ENCODE data around the gene CETN2. TPM values are rescaled to one million over a fixed set of nuclear protein-coding genes. Genes with fewer than 3 reads are reported as not detected.
"Not testable (repeated sequence)": the region's sequence is repeated elsewhere in the genome, so short reads cannot be mapped to it uniquely, and the experiment has no call there.

The CETN2 gene
- total RNA-seq, 1 experiment from 2014 or later: 23.8 TPM

DNA sequence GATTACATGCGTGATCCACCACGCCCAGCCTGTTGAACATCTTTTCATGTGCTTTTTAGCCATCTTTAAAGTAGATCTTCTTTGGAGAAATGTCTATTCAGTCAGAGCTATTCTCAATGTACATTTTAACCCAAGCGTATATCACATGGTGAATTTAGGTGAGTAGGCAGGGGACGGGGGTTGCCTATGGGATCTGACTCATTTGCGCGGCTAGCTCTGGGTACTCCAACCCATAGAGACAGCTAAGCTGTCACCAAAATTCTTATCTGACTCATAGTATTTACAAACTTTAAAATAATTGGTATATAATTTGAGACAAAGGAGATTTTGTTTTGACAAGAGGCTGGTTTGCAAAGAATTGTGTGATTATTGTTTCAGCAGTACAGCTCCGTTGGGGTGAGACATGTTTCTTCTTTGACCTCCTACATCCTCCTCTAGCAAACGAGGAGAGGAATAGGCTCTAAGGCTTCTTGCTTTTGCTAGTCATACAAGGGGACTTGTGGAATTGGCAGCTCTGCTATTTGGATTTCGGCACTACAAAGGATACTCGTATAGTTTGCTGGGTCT, 12.3 kb upstream of the CETN2 start:
- no peak overlapping the region for H3K4me3 Mint-ChIP-seq (ENCODE audit: unreplicated experiment)
- no peak for DNase-seq
- no peaks in the 10 kb centered on the region for H3K9me3 Mint-ChIP-seq (ENCODE audit: unreplicated experiment)
- Histone ChIP-seq H3K4me3 (ENCODE audit: low read depth, low read length) (no peak overlapping the region), H3K36me3 (ENCODE audit: control insufficient read depth, insufficient read depth, low read length) (no peaks in the 10 kb centered on the region; the same call in 1 of the 2 replicates), H3K27me3 (replicated peaks; ENCODE audit: control insufficient read depth, insufficient read depth, low read length) (no peaks in the 10 kb centered on the region), H3K9me3 (no peaks in the 10 kb centered on the region), H3K4me1 (no peaks in the 10 kb centered on the region)
- TF ChIP-seq, protein P1, sequence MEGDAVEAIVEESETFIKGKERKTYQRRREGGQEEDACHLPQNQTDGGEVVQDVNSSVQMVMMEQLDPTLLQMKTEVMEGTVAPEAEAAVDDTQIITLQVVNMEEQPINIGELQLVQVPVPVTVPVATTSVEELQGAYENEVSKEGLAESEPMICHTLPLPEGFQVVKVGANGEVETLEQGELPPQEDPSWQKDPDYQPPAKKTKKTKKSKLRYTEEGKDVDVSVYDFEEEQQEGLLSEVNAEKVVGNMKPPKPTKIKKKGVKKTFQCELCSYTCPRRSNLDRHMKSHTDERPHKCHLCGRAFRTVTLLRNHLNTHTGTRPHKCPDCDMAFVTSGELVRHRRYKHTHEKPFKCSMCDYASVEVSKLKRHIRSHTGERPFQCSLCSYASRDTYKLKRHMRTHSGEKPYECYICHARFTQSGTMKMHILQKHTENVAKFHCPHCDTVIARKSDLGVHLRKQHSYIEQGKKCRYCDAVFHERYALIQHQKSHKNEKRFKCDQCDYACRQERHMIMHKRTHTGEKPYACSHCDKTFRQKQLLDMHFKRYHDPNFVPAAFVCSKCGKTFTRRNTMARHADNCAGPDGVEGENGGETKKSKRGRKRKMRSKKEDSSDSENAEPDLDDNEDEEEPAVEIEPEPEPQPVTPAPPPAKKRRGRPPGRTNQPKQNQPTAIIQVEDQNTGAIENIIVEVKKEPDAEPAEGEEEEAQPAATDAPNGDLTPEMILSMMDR (IDR thresholded peaks at IDR 0.05; ENCODE audit: insufficient read depth in 1 of 2, low read depth in 1 of 2, low read length in 1 of 2, severe bottlenecking in 1 of 2, unreplicated experiment in 1 of 2): no peak
- no TSS peak for BruUV-seq (replicated peaks)
- intact Hi-C loops (cut with micrococcal nuclease; ENCODE audit: unreplicated experiment): no loop called here
- H3K27ac Mint-ChIP-seq (ENCODE audit: unreplicated experiment): no peak overlapping the region
- ChIA-PET CTCF (no interaction called here), POLR2A (no interaction called here)
- H3K4me1 Mint-ChIP-seq (ENCODE audit: low read depth, unreplicated experiment): no peaks in the 10 kb centered on the region
- H3K36me3 Mint-ChIP-seq (ENCODE audit: insufficient read depth, unreplicated experiment): no peaks in the 10 kb centered on the region
- no peaks in the 10 kb centered on the region for H3K27me3 Mint-ChIP-seq (ENCODE audit: insufficient read depth, unreplicated experiment)

DNA sequence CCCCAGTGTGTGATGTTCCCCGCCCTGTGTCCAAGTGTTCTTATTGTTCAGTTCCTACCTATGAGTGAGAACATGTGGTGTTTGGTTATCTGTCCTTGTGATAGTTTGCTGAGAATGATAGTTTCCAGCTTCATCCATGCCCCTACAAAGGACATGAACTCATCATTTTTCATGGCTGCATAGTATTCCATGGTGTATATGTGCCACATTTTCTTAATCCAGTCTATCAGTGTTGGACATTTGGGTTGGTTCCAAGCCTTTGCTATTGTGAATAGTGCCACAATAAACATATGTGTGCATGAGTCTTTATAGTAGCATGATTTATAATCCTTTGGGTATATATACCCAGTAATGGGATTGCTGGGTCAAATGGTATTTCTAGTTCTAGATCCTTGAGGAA, 4.9 kb upstream of the CETN2 start:
- intact Hi-C loops (cut with micrococcal nuclease; ENCODE audit: unreplicated experiment); H3K27me3 Mint-ChIP-seq (ENCODE audit: insufficient read depth, unreplicated experiment); DNase-seq; H3K4me3 Mint-ChIP-seq (ENCODE audit: unreplicated experiment); BruUV-seq (replicated peaks); H3K9me3 ChIP-seq; H3K4me1 Mint-ChIP-seq (ENCODE audit: low read depth, unreplicated experiment); H3K4me3 ChIP-seq (ENCODE audit: low read depth, low read length); H3K27ac Mint-ChIP-seq (ENCODE audit: unreplicated experiment); H3K36me3 ChIP-seq (ENCODE audit: control insufficient read depth, insufficient read depth, low read length); H3K9me3 Mint-ChIP-seq (ENCODE audit: unreplicated experiment); H3K27me3 ChIP-seq (replicated peaks; ENCODE audit: control insufficient read depth, insufficient read depth, low read length); CTCF ChIA-PET; POLR2A ChIA-PET; H3K4me1 ChIP-seq: not testable (repeated sequence)
- peaks cover 27% of the 10 kb centered on the region for H3K36me3 Mint-ChIP-seq (ENCODE audit: insufficient read depth, unreplicated experiment)

DNA sequence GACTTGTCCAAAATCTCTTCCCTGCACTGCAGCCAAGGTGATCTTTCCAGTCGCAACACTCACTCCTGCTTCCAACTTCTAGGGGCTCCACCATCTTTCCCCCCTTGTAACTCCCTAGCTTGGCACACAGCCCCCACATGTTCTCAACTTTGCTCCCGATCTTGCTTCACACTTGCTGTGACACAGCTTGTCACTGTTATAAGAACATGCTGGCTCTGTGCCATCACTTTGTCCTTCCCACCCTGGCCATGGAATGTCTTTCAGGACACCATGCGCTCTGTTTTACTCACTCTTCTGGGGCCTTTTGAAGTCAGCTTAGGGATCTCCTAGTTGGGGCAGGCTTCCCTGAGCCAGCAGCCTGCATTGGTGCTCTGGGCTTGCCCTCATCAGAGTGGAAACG, 2.8 kb upstream of the CETN2 start:
- no peak overlapping the region for H3K4me3 Mint-ChIP-seq (ENCODE audit: unreplicated experiment)
- Histone ChIP-seq H3K4me3 (ENCODE audit: low read depth, low read length) (no peak overlapping the region), H3K4me1 (no peaks in the 10 kb centered on the region), H3K27me3 (replicated peaks; ENCODE audit: control insufficient read depth, insufficient read depth, low read length) (no peaks in the 10 kb centered on the region), H3K36me3 (ENCODE audit: control insufficient read depth, insufficient read depth, low read length) (no peaks in the 10 kb centered on the region; the same call in 1 of the 2 replicates), H3K9me3 (no peaks in the 10 kb centered on the region)
- H3K4me1 Mint-ChIP-seq (ENCODE audit: low read depth, unreplicated experiment): no peaks in the 10 kb centered on the region
- ChIA-PET CTCF (no interaction called here), POLR2A (no interaction called here)
- peak overlapping the region; percentile 75 for H3K27ac Mint-ChIP-seq (ENCODE audit: unreplicated experiment)
- TF ChIP-seq, protein P1 (IDR thresholded peaks at IDR 0.05; ENCODE audit: insufficient read depth in 1 of 2, low read depth in 1 of 2, low read length in 1 of 2, severe bottlenecking in 1 of 2, unreplicated experiment in 1 of 2): no peak
- no peaks in the 10 kb centered on the region for H3K27me3 Mint-ChIP-seq (ENCODE audit: insufficient read depth, unreplicated experiment)
- H3K9me3 Mint-ChIP-seq (ENCODE audit: unreplicated experiment): no peaks in the 10 kb centered on the region
- intact Hi-C loops (cut with micrococcal nuclease; ENCODE audit: unreplicated experiment): loop anchor here (5.0 kb wide), 1 partner anchor 94 kb away; no protein-coding TSS in a partner anchor
- BruUV-seq (replicated peaks): no TSS peak
- DNase-seq: no peak
- peaks cover 32% of the 10 kb centered on the region for H3K36me3 Mint-ChIP-seq (ENCODE audit: insufficient read depth, unreplicated experiment)
